Measurements from ENCODE around the gene RRBP1. TPM values are rescaled to one million over a fixed set of nuclear protein-coding genes. Genes with fewer than 3 reads are reported as not detected.
A peak's percentile ranks its signal among the peaks of the same experiment; 100 is the strongest.

RRBP1 gene
- total RNA-seq, 1 donor from 2014 or later, result 46.7 TPM

- H3K27me3 Mint-ChIP-seq (ENCODE audit: low read depth), result no peaks in the 10 kb centered on the region
- no peak for DNase-seq (ENCODE audit: low read depth, low spot score)
- H3K4me1 Mint-ChIP-seq, result peaks cover 5% of the 10 kb centered on the region
- no peak overlapping the region for H3K27ac Mint-ChIP-seq (ENCODE audit: unreplicated experiment)
- no peak for TF ChIP-seq CTCF (conservative IDR thresholded peaks at IDR 0.05)
- H3K9me3 Mint-ChIP-seq, result no peaks in the 10 kb centered on the region
- no peak overlapping the region for H3K4me3 Mint-ChIP-seq
- H3K36me3 Mint-ChIP-seq (ENCODE audit: low read depth), result peaks cover 2% of the 10 kb centered on the region
Observed at GRCh38 chr20:17594443-17594842, 87.6 kb downstream of the RRBP1 start.

- Mint-ChIP-seq H3K27ac (ENCODE audit: unreplicated experiment) (no peak overlapping the region), H3K9me3 (no peaks in the 10 kb centered on the region), H3K27me3 (ENCODE audit: low read depth) (no peaks in the 10 kb centered on the region), H3K4me3 (no peak overlapping the region), H3K36me3 (ENCODE audit: low read depth) (peaks cover 2% of the 10 kb centered on the region), H3K4me1 (peaks cover 5% of the 10 kb centered on the region)
- TF ChIP-seq CTCF (conservative IDR thresholded peaks at IDR 0.05), result no peak
- DNase-seq (ENCODE audit: low read depth, low spot score), result no peak
Observed at GRCh38 chr20:17593902-17594301, 88.1 kb downstream of the RRBP1 start.

GRCh38 chr20:17590245-17590644 lies 91.8 kb downstream of the RRBP1 start:
- H3K27ac Mint-ChIP-seq (ENCODE audit: unreplicated experiment), result no peak overlapping the region
- no peak for TF ChIP-seq CTCF (conservative IDR thresholded peaks at IDR 0.05)
- DNase-seq (ENCODE audit: low read depth, low spot score), result no peak
- no peak overlapping the region for H3K4me3 Mint-ChIP-seq
- H3K4me1 Mint-ChIP-seq, result peaks cover 8% of the 10 kb centered on the region
- no peaks in the 10 kb centered on the region for H3K9me3 Mint-ChIP-seq
- H3K27me3 Mint-ChIP-seq (ENCODE audit: low read depth), result no peaks in the 10 kb centered on the region
- no peaks in the 10 kb centered on the region for H3K36me3 Mint-ChIP-seq (ENCODE audit: low read depth)

GRCh38 chr20:17589161-17589834 lies 92.7 kb downstream of the RRBP1 start:
- no peak for DNase-seq (ENCODE audit: low read depth, low spot score)
- Mint-ChIP-seq H3K9me3 (no peaks in the 10 kb centered on the region), H3K4me1 (peaks cover 8% of the 10 kb centered on the region), H3K27ac (ENCODE audit: unreplicated experiment) (no peak overlapping the region), H3K4me3 (no peak overlapping the region), H3K27me3 (ENCODE audit: low read depth) (no peaks in the 10 kb centered on the region), H3K36me3 (ENCODE audit: low read depth) (no peaks in the 10 kb centered on the region)
- no peak for TF ChIP-seq CTCF (conservative IDR thresholded peaks at IDR 0.05)

- no peak for DNase-seq (ENCODE audit: low read depth, low spot score)
- Mint-ChIP-seq H3K27me3 (ENCODE audit: low read depth) (no peaks in the 10 kb centered on the region), H3K4me3 (no peak overlapping the region), H3K36me3 (ENCODE audit: low read depth) (no peaks in the 10 kb centered on the region), H3K27ac (ENCODE audit: unreplicated experiment) (peak overlapping the region; percentile 14), H3K4me1 (peaks cover 8% of the 10 kb centered on the region), H3K9me3 (no peaks in the 10 kb centered on the region)
- no peak for TF ChIP-seq CTCF (conservative IDR thresholded peaks at IDR 0.05)
Observed at GRCh38 chr20:17587824-17588223, 94.2 kb downstream of the RRBP1 start.

All from neural crest cell (in vitro differentiated cells).